K562 (cell line): ENCODE results near the gene SNUPN. TPM values are rescaled to one million over a fixed set of nuclear protein-coding genes. Genes with fewer than 3 reads are reported as not detected.

ENCODE experiments used
- CHD2 ChIP-seq: IDR thresholded peaks from 2 replicates; pipeline ENCODE4 v1.6.1; 2011; ENCODE audit warnings: low read depth, low read length
- DNMT1 ChIP-seq: fragments of 450-650 bp; IDR thresholded peaks from 2 replicates; pipeline ENCODE4 v1.6.1; 2016; ENCODE audit warnings: antibody characterized with exemption, mild to moderate bottlenecking
- EHMT2 ChIP-seq: fragments of 450-650 bp; IDR thresholded peaks from 2 replicates; pipeline ENCODE4 v1.6.1; 2018; ENCODE audit warnings: antibody characterized with exemption
- MEF2A ChIP-seq: IDR thresholded peaks from 2 replicates; pipeline ENCODE4 v1.6.1; 2011; ENCODE audit warnings: low read depth, mild to moderate bottlenecking, low read length, moderate library complexity; ENCODE audit not compliant: control insufficient read depth
- MTA3 ChIP-seq: fragments of 450-650 bp; formaldehyde crosslinking; IDR thresholded peaks from 2 replicates; pipeline ENCODE4 v1.6.1; 2017; ENCODE audit warnings: mild to moderate bottlenecking, borderline replicate concordance
- NR3C1 ChIP-seq: sonication (generic); formaldehyde crosslinking; IDR thresholded peaks from 2 replicates; pipeline ENCODE4 v1.8.1; 2022; ENCODE audit warnings: missing genetic modification reagents
- OTX1 ChIP-seq: fragments of 450-650 bp; formaldehyde crosslinking; IDR thresholded peaks from 2 replicates; pipeline ENCODE4 v1.4.0; 2022; ENCODE audit warnings: mild to moderate bottlenecking
- POLR2B ChIP-seq: fragments of 450-650 bp; IDR thresholded peaks from 2 replicates; pipeline ENCODE4 v1.6.1; 2018; ENCODE audit warnings: low read depth; ENCODE audit not compliant: partially characterized antibody
- RNF2 ChIP-seq: sonication (generic); IDR thresholded peaks from 2 replicates; pipeline ENCODE4 v1.6.1; 2016
- SMARCE1 ChIP-seq: fragments of 450-650 bp; IDR thresholded peaks from 2 replicates; pipeline ENCODE4 v1.7.1; 2016; ENCODE audit warnings: mild to moderate bottlenecking
- SREBF2 ChIP-seq: sonication (generic); formaldehyde crosslinking; IDR thresholded peaks from 2 replicates; pipeline ENCODE4 v1.4.0; 2020; ENCODE audit warnings: mild to moderate bottlenecking, missing genetic modification reagents
- STAT5B ChIP-seq: fragments of 250-450 bp; sonication (Bioruptor Pico); IDR thresholded peaks from 2 replicates; pipeline ENCODE4 v1.8.0; 2021; ENCODE audit warnings: mild to moderate bottlenecking, inconsistent platforms
- TEAD1 ChIP-seq, 2 experiments: fragments of 450-650 bp in 1 of 2; sonication (generic) in 1 of 2; formaldehyde crosslinking; IDR thresholded peaks; 2 replicates each; pipeline versions ENCODE4 v1.4.0 to v1.8.0; 2020 to 2022; ENCODE audit warnings: mild to moderate bottlenecking in 2 of 2, missing genetic modification reagents in 1 of 2
- ZKSCAN1 ChIP-seq: fragments of 150-350 bp; IDR thresholded peaks from 2 replicates; pipeline ENCODE4 v1.6.1; 2016; ENCODE audit warnings: low read depth, low read length
- ZNF217 ChIP-seq: sonication (generic); formaldehyde crosslinking; IDR thresholded peaks from 2 replicates; pipeline ENCODE4 v1.8.0; 2022; ENCODE audit warnings: mild to moderate bottlenecking, missing genetic modification reagents
- ZNF282 ChIP-seq: sonication (generic); formaldehyde crosslinking; IDR thresholded peaks from 2 replicates; pipeline ENCODE4 v1.8.1; 2023; ENCODE audit warnings: missing genetic modification reagents
- ZNF584 ChIP-seq: fragments of 200-800 bp; sonication (Bioruptor generic); IDR thresholded peaks from 2 replicates; pipeline ENCODE4 v1.6.1; 2016; ENCODE audit warnings: low read depth, mild to moderate bottlenecking, missing genetic modification characterization, missing compliant biosample characterization
- ZNF668 ChIP-seq: fragments of 250-450 bp; sonication (Bioruptor Pico); IDR thresholded peaks from 2 replicates; pipeline ENCODE4 v1.8.0; 2022; ENCODE audit warnings: mild to moderate bottlenecking, inconsistent platforms
- ZNF778 ChIP-seq: fragments of 450-650 bp; formaldehyde crosslinking; IDR thresholded peaks from 2 replicates; pipeline ENCODE4 v1.4.0; 2020; ENCODE audit warnings: mild to moderate bottlenecking, moderate library complexity
- polyA plus RNA-seq, 8 experiments: library from polyadenylated mRNA; depleted of rRNA in 4 of 8; stranded (reverse) in 5 of 8; unstranded in 3 of 8; fragments of >200 nt; fragmentation: Nextera tagmentation in 2 of 8; fragmentation: Illumina TruSeq in 1 of 8; extraction: Ambion mirVana in 2 of 8; extraction: Trizol in 1 of 8; gene quantifications; 2 replicates each; pipeline versions ENCODE4 v1.2.1 to v1.2.3, GENCODE V29; 2011 to 2014; ENCODE audit warnings: inconsistent platforms in 1 of 8, missing spikeins in 1 of 8
- total RNA-seq, 7 experiments: library from RNA; depleted of rRNA in 6 of 7; stranded (reverse); fragments of >200 nt in 6 of 7; fragmentation: Illumina TruSeq in 2 of 7; extraction: Trizol in 2 of 7; gene quantifications; 2 replicates each; pipeline versions ENCODE4 v1.2.1 to v1.2.3, GENCODE V29; 2011 to 2021; ENCODE audit warnings: low replicate concordance in 1 of 7
- TF ChIP-seq, protein P1 (sequence below): fragments of 450-650 bp; formaldehyde crosslinking; IDR thresholded peaks from 2 replicates; pipeline ENCODE4 v1.4.0; 2022; ENCODE audit warnings: missing genetic modification characterization
- TF ChIP-seq, protein P2 (sequence below): fragments of 450-650 bp; IDR thresholded peaks from 2 replicates; pipeline ENCODE4 v1.6.1; 2016; ENCODE audit warnings: antibody characterized with exemption
- TF ChIP-seq, protein P3 (sequence below), 2 experiments: IDR thresholded peaks; 2 replicates each; pipeline ENCODE4 v1.6.1; 2011; ENCODE audit warnings: borderline replicate concordance in 1 of 2, control low read depth in 1 of 2, low read depth in 1 of 2, low read length in 1 of 2, mild to moderate bottlenecking in 1 of 2, mixed read lengths in 1 of 2, moderate library complexity in 1 of 2; ENCODE audit not compliant: insufficient read depth in 1 of 2, insufficient read length in 1 of 2, poor library complexity in 1 of 2, severe bottlenecking in 1 of 2; ENCODE audit errors: extremely low read depth in 1 of 2
- TF ChIP-seq, protein P4 (sequence below): sonication (generic); formaldehyde crosslinking; IDR thresholded peaks from 2 replicates; pipeline ENCODE4 v1.8.0; 2022; ENCODE audit warnings: mild to moderate bottlenecking, low read depth, missing genetic modification reagents
- TF ChIP-seq, protein P5 (sequence below): sonication (generic); formaldehyde crosslinking; IDR thresholded peaks from 2 replicates; pipeline ENCODE4 v1.9.0; 2022; ENCODE audit warnings: mild to moderate bottlenecking, missing genetic modification reagents

Gene SNUPN
- total and polyA plus RNA-seq, 9 of the 15 experiments (the other 6 are each of a cell fraction or from before 2014, with no cell fraction given), result 32.2 to 78.3 (median 40.0) TPM

DNA sequence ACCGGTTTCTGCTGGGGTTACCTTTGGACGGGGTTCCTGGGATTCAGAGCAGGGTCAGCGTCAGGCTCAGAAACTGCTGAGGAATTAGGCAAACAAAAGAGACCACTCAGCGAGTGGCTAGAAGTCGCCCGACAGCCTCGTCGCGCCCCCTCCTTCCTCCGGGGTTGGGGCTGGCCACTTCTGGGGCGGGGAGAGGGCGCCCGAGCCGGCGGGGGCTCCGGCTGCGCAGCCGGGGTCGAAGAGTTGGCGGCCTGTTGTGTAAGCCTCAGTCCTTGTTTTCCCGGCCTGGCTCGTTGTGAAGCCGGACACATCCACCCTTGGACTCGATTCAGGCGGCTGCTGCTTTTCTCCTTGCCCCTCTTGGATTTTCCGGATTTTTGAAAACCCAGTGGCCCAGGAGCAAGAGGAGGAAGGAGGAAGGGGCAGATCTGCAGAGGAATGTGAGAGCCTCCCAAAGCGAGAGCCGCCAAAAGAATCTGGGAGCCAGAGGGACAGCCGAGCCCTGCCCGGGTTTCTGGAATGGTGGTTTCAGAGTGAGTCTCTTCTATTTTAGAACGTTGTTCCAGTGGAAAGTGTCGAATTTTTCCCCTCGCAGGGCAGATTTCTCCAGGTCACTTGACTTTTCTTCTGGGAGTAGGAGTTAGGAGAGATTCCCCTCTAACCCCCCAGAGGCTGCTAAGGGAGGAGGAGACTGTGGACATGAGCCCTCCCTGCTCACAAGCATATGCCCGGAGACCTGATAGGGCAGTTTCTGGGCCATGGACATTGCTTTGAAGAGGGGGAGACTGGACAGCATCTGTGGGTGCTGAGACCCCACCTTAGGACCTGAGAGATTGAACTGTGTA is 22.9 kb upstream of the SNUPN start (continued):
- no peak for TF ChIP-seq ZNF584
- TF ChIP-seq EHMT2, result no peak
- TF ChIP-seq, protein P1, sequence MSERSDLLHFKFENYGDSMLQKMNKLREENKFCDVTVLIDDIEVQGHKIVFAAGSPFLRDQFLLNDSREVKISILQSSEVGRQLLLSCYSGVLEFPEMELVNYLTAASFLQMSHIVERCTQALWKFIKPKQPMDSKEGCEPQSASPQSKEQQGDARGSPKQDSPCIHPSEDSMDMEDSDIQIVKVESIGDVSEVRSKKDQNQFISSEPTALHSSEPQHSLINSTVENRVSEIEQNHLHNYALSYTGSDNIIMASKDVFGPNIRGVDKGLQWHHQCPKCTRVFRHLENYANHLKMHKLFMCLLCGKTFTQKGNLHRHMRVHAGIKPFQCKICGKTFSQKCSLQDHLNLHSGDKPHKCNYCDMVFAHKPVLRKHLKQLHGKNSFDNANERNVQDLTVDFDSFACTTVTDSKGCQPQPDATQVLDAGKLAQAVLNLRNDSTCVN (CRISPR knock-in tag), result no peak
- no peak for TF ChIP-seq POLR2B
- no peak for TF ChIP-seq OTX1 (CRISPR knock-in tag)
- TF ChIP-seq SMARCE1, result 0 out of 2 replicates have a peak, but pooled peaks have one; percentile 15
- TF ChIP-seq, protein P2, sequence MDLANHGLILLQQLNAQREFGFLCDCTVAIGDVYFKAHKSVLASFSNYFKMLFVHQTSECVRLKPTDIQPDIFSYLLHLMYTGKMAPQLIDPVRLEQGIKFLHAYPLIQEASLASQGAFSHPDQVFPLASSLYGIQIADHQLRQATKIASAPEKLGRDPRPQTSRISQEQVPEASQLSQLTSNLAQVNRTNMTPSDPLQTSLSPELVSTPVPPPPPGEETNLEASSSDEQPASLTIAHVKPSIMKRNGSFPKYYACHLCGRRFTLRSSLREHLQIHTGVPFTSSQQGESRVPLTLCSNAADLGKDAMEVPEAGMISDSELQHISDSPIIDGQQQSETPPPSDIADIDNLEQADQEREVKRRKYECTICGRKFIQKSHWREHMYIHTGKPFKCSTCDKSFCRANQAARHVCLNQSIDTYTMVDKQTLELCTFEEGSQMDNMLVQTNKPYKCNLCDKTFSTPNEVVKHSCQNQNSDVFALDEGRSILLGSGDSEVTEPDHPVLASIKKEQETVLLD, result no peak; the same call in 1 of the 2 replicates
- TF ChIP-seq ZNF668 (CRISPR knock-in tag), result 0 out of 2 replicates have a peak, but pooled peaks have one; percentile 22
- TF ChIP-seq ZNF778 (CRISPR knock-in tag), result no peak
- TF ChIP-seq STAT5B (CRISPR knock-in tag), result no peak
- no peak for TF ChIP-seq TEAD1 (CRISPR knock-in tag; IDR thresholded peaks at IDR 0.05)
- no peak for TF ChIP-seq MEF2A
- TF ChIP-seq ZNF217 (CRISPR knock-in tag), result no peak
- TF ChIP-seq ZNF282 (CRISPR knock-in tag), result no peak
- TF ChIP-seq CHD2, result no peak
- TF ChIP-seq SREBF2 (CRISPR knock-in tag), result no peak
- no peak for TF ChIP-seq ZKSCAN1
- TF ChIP-seq, protein P3, sequence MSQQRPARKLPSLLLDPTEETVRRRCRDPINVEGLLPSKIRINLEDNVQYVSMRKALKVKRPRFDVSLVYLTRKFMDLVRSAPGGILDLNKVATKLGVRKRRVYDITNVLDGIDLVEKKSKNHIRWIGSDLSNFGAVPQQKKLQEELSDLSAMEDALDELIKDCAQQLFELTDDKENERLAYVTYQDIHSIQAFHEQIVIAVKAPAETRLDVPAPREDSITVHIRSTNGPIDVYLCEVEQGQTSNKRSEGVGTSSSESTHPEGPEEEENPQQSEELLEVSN (IDR thresholded peaks at IDR 0.05; ENCODE audit: borderline replicate concordance in 1 of 2, extremely low read depth in 1 of 2, insufficient read depth in 1 of 2, insufficient read length in 1 of 2, low read depth in 1 of 2, low read length in 1 of 2, poor library complexity in 1 of 2, severe bottlenecking in 1 of 2), result peak in 1 of 2 experiments; percentile 14
- no peak for TF ChIP-seq DNMT1
- TF ChIP-seq, protein P4, sequence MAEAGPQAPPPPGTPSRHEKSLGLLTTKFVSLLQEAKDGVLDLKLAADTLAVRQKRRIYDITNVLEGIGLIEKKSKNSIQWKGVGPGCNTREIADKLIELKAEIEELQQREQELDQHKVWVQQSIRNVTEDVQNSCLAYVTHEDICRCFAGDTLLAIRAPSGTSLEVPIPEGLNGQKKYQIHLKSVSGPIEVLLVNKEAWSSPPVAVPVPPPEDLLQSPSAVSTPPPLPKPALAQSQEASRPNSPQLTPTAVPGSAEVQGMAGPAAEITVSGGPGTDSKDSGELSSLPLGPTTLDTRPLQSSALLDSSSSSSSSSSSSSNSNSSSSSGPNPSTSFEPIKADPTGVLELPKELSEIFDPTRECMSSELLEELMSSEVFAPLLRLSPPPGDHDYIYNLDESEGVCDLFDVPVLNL (CRISPR knock-in tag), result no peak
- no peak for TF ChIP-seq MTA3
- no peak for TF ChIP-seq RNF2
- TF ChIP-seq, protein P5, sequence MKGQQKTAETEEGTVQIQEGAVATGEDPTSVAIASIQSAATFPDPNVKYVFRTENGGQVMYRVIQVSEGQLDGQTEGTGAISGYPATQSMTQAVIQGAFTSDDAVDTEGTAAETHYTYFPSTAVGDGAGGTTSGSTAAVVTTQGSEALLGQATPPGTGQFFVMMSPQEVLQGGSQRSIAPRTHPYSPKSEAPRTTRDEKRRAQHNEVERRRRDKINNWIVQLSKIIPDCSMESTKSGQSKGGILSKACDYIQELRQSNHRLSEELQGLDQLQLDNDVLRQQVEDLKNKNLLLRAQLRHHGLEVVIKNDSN (CRISPR knock-in tag), result no peak
- TF ChIP-seq NR3C1 (CRISPR knock-in tag), result no peak
